ENCODE measurements around the gene SLC8A2. TPM values are rescaled to one million over a fixed set of nuclear protein-coding genes. Genes with fewer than 3 reads are reported as not detected.
"Not testable (repeated sequence)": the region's sequence is repeated elsewhere in the genome, so short reads cannot be mapped to it uniquely, and the experiment has no call there.

Gene SLC8A2
- total and polyA plus RNA-seq, 11 donors, result 0.08 to 0.67 (median 0.29) TPM; not detected in 4

DNA sequence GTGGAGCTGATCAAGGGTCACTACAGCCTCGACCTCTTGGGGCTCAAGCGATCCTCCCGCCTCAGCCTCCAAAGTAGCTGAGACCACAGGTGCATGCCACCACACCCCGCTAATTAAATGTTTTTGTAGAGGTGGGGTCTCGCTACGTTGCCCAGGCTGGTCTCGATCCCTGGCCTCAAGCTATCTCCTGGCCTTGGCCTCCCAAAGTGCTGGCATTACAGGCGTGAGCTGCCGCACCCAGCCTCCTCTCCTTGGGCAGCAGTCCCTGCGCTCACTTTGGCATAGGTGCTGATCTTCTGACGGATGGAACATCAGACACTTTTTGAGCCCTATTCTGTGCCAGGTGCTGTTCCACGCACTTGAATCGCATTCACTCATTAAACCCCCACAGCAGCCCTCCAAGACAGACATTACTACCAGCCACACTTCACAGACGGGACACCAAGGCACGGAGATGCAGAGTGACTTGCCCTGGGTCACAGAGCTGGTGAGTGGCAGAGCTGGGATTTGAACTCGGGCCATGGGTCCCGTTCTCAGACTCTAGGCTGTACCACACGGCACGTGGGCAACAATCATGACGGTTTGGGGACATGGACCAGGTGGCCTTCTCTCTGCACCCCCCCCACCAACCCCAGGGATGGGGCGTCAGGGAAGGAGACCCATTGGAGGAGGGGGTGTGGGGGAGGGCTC lies 55.6 kb downstream of the SLC8A2 start:
- H3K4me1 ChIP-seq, result peaks cover 0 to 19% (median 0%) of the 10 kb centered on the region in 12 donors
- DNase-seq (no peak), ATAC-seq (no peak)
- no peaks in the 10 kb centered on the region for H3K36me3 ChIP-seq
- no peak overlapping the region for H3K27ac ChIP-seq
- peaks cover 13 to 58% (median 42%) of the 10 kb centered on the region in 9 donors for H3K27me3 ChIP-seq
- 85 to 95% (median 90%) methylated on average over 21 of the region's 21 CpGs for WGBS, 4 donors
- intact Hi-C loops (cut with DNase I), result no loop called here
- H3K4me3 ChIP-seq, result no peak overlapping the region
- no peak for TF ChIP-seq POLR2A (IDR thresholded peaks at IDR 0.05)
- TF ChIP-seq, protein P1, sequence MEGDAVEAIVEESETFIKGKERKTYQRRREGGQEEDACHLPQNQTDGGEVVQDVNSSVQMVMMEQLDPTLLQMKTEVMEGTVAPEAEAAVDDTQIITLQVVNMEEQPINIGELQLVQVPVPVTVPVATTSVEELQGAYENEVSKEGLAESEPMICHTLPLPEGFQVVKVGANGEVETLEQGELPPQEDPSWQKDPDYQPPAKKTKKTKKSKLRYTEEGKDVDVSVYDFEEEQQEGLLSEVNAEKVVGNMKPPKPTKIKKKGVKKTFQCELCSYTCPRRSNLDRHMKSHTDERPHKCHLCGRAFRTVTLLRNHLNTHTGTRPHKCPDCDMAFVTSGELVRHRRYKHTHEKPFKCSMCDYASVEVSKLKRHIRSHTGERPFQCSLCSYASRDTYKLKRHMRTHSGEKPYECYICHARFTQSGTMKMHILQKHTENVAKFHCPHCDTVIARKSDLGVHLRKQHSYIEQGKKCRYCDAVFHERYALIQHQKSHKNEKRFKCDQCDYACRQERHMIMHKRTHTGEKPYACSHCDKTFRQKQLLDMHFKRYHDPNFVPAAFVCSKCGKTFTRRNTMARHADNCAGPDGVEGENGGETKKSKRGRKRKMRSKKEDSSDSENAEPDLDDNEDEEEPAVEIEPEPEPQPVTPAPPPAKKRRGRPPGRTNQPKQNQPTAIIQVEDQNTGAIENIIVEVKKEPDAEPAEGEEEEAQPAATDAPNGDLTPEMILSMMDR (IDR thresholded peaks at IDR 0.05), result no peak
- no peaks in the 10 kb centered on the region for H3K9me3 ChIP-seq

DNA sequence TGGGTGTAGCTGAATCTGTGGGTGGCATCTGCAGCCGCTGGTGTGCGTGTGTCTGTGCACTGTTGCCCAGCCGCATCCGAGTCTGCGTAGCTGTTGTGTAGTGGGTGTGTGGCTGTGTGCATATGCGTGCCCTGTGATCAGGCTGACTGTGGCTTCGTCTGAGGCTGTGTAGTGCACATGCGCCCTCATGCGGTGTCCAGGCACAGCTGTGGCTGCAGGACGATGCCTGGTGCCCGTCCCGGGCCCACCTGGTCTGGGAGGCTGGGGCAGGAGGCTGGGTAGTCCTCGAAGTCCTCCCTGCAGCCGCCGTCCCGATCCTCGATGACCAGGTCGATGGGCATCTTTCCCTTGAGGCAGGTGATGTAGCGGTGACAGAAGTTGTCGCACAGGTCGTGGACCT lies 57.2 kb downstream of the SLC8A2 start:
- intact Hi-C loops (cut with DNase I), result no loop called here
- Histone ChIP-seq H3K4me1 (peaks cover 0 to 13% (median 0%) of the 10 kb centered on the region in 12 donors), H3K27ac (no peak overlapping the region), H3K36me3 (no peaks in the 10 kb centered on the region), H3K27me3 (peaks cover 7 to 48% (median 26%) of the 10 kb centered on the region in 9 donors), H3K4me3 (no peak overlapping the region), H3K9me3 (no peaks in the 10 kb centered on the region)
- 67 to 78% (median 69%) methylated on average over 9 to 21 of the region's 21 CpGs for WGBS, 4 donors
- TF ChIP-seq, protein P1 (IDR thresholded peaks at IDR 0.05), result peak in 1 of 12 donors; percentile 6
- no peak for TF ChIP-seq POLR2A (IDR thresholded peaks at IDR 0.05)
- DNase-seq (no peak), ATAC-seq (no peak)

DNA sequence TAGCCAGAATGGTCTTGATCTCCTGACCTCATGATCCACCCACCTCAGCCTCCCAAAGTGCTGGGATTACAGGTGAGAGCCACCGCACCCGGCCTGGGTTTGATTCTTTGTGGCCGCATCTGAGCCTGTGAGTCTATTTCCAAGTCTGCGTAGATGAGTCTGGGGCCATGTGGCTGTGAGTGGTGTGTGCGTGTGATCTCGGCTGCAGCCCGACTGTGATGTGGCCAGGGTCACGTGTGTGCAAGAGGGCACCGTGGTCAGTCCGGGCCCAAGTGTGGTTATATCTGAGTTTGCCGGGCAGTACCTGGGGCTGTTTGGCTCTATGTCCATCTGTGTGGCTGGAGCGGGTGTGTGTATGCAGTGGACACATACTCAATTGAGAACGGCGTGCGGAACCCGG lies 57.8 kb downstream of the SLC8A2 start:
- intact Hi-C loops (cut with DNase I), result no loop called here
- Histone ChIP-seq H3K27ac (no peak overlapping the region), H3K4me1 (peaks cover 0 to 13% (median 0%) of the 10 kb centered on the region in 12 donors), H3K27me3 (peaks cover 3 to 44% (median 21%) of the 10 kb centered on the region in 9 donors), H3K4me3 (no peak overlapping the region), H3K36me3 (no peaks in the 10 kb centered on the region), H3K9me3 (no peaks in the 10 kb centered on the region)
- TF ChIP-seq, protein P1 (IDR thresholded peaks at IDR 0.05), result no peak
- TF ChIP-seq POLR2A (IDR thresholded peaks at IDR 0.05), result no peak
- WGBS, 4 donors, result 89 to 96% (median 92%) methylated on average over 15 to 16 of the region's 16 CpGs
- DNase-seq (no peak), ATAC-seq (no peak)

DNA sequence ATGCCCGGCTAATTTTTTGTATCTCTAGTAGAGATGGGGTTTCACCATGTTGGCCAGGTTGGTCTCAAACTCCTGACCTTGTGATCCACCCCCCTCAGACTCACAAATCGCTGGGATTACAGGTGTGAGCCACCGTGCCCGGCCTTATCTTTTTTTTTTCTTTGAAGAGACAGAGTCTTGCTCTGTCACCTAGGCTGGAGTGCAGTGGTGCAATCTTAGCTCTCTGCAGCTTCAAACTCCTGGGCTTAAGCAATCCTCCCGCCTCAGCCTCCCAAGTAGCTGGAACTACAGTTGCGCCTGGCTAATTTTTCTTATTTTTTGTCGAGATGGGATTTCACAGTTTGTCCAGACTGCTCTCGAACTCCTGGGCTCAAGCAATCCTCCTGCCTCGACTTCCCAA lies 60.0 kb downstream of the SLC8A2 start:
- H3K4me3 ChIP-seq; ATAC-seq; intact Hi-C loops (cut with DNase I); H3K27ac ChIP-seq; H3K9me3 ChIP-seq; H3K4me1 ChIP-seq; DNase-seq; H3K36me3 ChIP-seq: not testable (repeated sequence)
- WGBS, 4 donors, result 73 to 76% (median 75%) methylated on average over 9 of the region's 9 CpGs
- peaks cover 3 to 40% (median 27%) of the 10 kb centered on the region in 9 donors for H3K27me3 ChIP-seq
